ENCODE data around the gene HID1.

The HID1 gene

GRCh38 chr17:74921026-74921681, 51.4 kb downstream of the HID1 start:
- peak overlapping the region in 1 of 3 experiments; percentile 62 for H3K27ac Mint-ChIP-seq
- peaks cover 74% of the 10 kb centered on the region for H3K27me3 Mint-ChIP-seq (ENCODE audit: low read depth)
- no peaks in the 10 kb centered on the region for H3K9me3 Mint-ChIP-seq
- H3K4me1 Mint-ChIP-seq, result no peaks in the 10 kb centered on the region
- H3K4me3 Mint-ChIP-seq, result peak overlapping the region; percentile 55 to 71 (median 60)
- TF ChIP-seq, protein P1, sequence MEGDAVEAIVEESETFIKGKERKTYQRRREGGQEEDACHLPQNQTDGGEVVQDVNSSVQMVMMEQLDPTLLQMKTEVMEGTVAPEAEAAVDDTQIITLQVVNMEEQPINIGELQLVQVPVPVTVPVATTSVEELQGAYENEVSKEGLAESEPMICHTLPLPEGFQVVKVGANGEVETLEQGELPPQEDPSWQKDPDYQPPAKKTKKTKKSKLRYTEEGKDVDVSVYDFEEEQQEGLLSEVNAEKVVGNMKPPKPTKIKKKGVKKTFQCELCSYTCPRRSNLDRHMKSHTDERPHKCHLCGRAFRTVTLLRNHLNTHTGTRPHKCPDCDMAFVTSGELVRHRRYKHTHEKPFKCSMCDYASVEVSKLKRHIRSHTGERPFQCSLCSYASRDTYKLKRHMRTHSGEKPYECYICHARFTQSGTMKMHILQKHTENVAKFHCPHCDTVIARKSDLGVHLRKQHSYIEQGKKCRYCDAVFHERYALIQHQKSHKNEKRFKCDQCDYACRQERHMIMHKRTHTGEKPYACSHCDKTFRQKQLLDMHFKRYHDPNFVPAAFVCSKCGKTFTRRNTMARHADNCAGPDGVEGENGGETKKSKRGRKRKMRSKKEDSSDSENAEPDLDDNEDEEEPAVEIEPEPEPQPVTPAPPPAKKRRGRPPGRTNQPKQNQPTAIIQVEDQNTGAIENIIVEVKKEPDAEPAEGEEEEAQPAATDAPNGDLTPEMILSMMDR (IDR thresholded peaks at IDR 0.05; ENCODE audit: unreplicated experiment in 3 of 3), result no peak
- no peaks in the 10 kb centered on the region for H3K36me3 Mint-ChIP-seq (ENCODE audit: low read depth)

- TF ChIP-seq, protein P1 (IDR thresholded peaks at IDR 0.05; ENCODE audit: unreplicated experiment in 3 of 3), result no peak
- peaks cover 69% of the 10 kb centered on the region for H3K27me3 Mint-ChIP-seq (ENCODE audit: low read depth)
- no peaks in the 10 kb centered on the region for H3K9me3 Mint-ChIP-seq
- H3K4me3 Mint-ChIP-seq, result peak overlapping the region; percentile 55 to 71 (median 60)
- H3K27ac Mint-ChIP-seq, result peak overlapping the region in 1 of 3 experiments; percentile 62
- H3K36me3 Mint-ChIP-seq (ENCODE audit: low read depth), result no peaks in the 10 kb centered on the region
- no peaks in the 10 kb centered on the region for H3K4me1 Mint-ChIP-seq
Observed at GRCh38 chr17:74920642-74921025, 51.9 kb downstream of the HID1 start.

DNA sequence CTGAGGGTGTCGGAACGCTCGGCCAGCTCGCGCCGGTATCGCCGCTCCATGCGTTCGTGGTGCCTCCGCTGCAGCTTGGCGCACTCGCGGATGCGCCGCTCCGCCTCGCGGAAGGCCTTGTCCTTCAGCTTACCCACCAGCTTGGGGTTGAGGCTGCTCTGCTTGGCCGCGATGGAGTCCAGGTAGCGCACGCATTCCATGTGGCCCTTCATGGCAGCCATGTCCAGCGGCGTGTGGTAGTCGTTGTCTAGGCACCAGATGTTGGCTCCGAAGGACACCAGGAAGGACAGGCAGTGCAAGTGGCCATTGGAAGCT, 52.3 kb downstream of the HID1 start:
- H3K4me3 Mint-ChIP-seq, result no peak overlapping the region
- no peaks in the 10 kb centered on the region for H3K9me3 Mint-ChIP-seq
- H3K27me3 Mint-ChIP-seq (ENCODE audit: low read depth), result peaks cover 65% of the 10 kb centered on the region
- H3K4me1 Mint-ChIP-seq, result no peaks in the 10 kb centered on the region
- TF ChIP-seq, protein P1 (IDR thresholded peaks at IDR 0.05; ENCODE audit: unreplicated experiment in 3 of 3), result no peak
- H3K36me3 Mint-ChIP-seq (ENCODE audit: low read depth), result no peaks in the 10 kb centered on the region
- no peak overlapping the region for H3K27ac Mint-ChIP-seq

GRCh38 chr17:74919440-74920305, 52.9 kb downstream of the HID1 start:
- Mint-ChIP-seq H3K4me1 (no peaks in the 10 kb centered on the region), H3K9me3 (no peaks in the 10 kb centered on the region), H3K4me3 (no peak overlapping the region), H3K27ac (no peak overlapping the region), H3K36me3 (ENCODE audit: low read depth) (no peaks in the 10 kb centered on the region), H3K27me3 (ENCODE audit: low read depth) (peaks cover 59% of the 10 kb centered on the region)
- TF ChIP-seq, protein P1 (IDR thresholded peaks at IDR 0.05; ENCODE audit: unreplicated experiment in 3 of 3), result no peak

- H3K36me3 Mint-ChIP-seq (ENCODE audit: low read depth), result no peaks in the 10 kb centered on the region
- H3K4me3 Mint-ChIP-seq, result no peak overlapping the region
- H3K27me3 Mint-ChIP-seq (ENCODE audit: low read depth), result peaks cover 55% of the 10 kb centered on the region
- no peaks in the 10 kb centered on the region for H3K9me3 Mint-ChIP-seq
- TF ChIP-seq, protein P1 (IDR thresholded peaks at IDR 0.05; ENCODE audit: unreplicated experiment in 3 of 3), result no peak
- H3K4me1 Mint-ChIP-seq, result no peaks in the 10 kb centered on the region
- H3K27ac Mint-ChIP-seq, result no peak overlapping the region
Observed at GRCh38 chr17:74918906-74919305, 53.7 kb downstream of the HID1 start.
